B cell (primary cell): Measurements from ENCODE around the gene RABAC1. TPM values are rescaled to one million over a fixed set of nuclear protein-coding genes. Genes with fewer than 3 reads are reported as not detected.

Experiments
- ATAC-seq: fragments of 200-7000 bp; cut with Tn5 transposase; one replicate; pipeline ENCODE4 v1.10.0; 2021; ENCODE audit warnings: low read depth, mild to moderate bottlenecking, moderate number of reproducible peaks, moderate library complexity
- CTCF ChIA-PET: fragments of 350-600 bp; sonication (Branson Sonifier 250); formaldehyde crosslinking; loops from one replicate; lab custom pipeline; 2021; ENCODE audit warnings: antibody characterized with exemption, inconsistent platforms; lab: Charles Lee
- POLR2A ChIA-PET: fragments of 350-600 bp; sonication (Branson Sonifier 250); formaldehyde crosslinking; loops from one replicate; lab custom pipeline; 2021; ENCODE audit warnings: antibody characterized with exemption; lab: Charles Lee
- DNase-seq: peaks from one replicate; pipeline ENCODE4 v3.0.0; 2013
- H2AFZ ChIP-seq: 2 replicates; pipeline ENCODE4 v1.6.1; 2012; ENCODE audit warnings: mild to moderate bottlenecking, low read depth, low read length; ENCODE audit not compliant: insufficient read depth, poor library complexity, severe bottlenecking
- H3K27ac ChIP-seq, 2 donors: 1 replicate in 1 of 2; 2 replicates in 1 of 2; pipeline ENCODE4 v1.5.1; 2012 to 2013; ENCODE audit warnings: low read length in 2 of 2, mild to moderate bottlenecking in 2 of 2, moderate library complexity in 1 of 2
- H3K27me3 ChIP-seq, 4 experiments: fragments of 200-600 bp in 1 of 4; sonication (generic) in 1 of 4; replicated peaks in 1 of 4; 1 replicate in 2 of 4; 2 replicates in 2 of 4; pipeline versions ENCODE4 v1.6.1 to v1.7.0; 2013 to 2016; ENCODE audit warnings: low read length in 3 of 4, mild to moderate bottlenecking in 2 of 4, mixed read lengths in 1 of 4, moderate library complexity in 1 of 4; ENCODE audit not compliant: insufficient read depth in 4 of 4, control insufficient read depth in 3 of 4; ENCODE audit errors: control extremely low read depth in 1 of 4
- H3K36me3 ChIP-seq, 2 experiments: replicated peaks in 1 of 2; 1 replicate in 1 of 2; 2 replicates in 1 of 2; pipeline versions ENCODE4 v1.6.1 to v1.7.1; 2013; ENCODE audit warnings: low read length in 1 of 2; ENCODE audit not compliant: insufficient read depth in 2 of 2, control insufficient read depth in 1 of 2; ENCODE audit errors: control extremely low read depth in 1 of 2, extremely low read depth in 1 of 2
- H3K4me1 ChIP-seq, 2 donors: fragments of 200-600 bp in 1 of 2; sonication (generic) in 1 of 2; 1 replicate in 1 of 2; 2 replicates in 1 of 2; pipeline versions ENCODE4 v1.5.1 to v1.6.1; 2013 to 2017; ENCODE audit warnings: low read length in 2 of 2; ENCODE audit not compliant: control insufficient read depth in 2 of 2, insufficient read depth in 2 of 2
- H3K4me2 ChIP-seq: replicated peaks from 2 replicates; pipeline ENCODE3; 2012; ENCODE audit warnings: mild to moderate bottlenecking, low read depth, low read length; ENCODE audit not compliant: poor library complexity, severe bottlenecking
- H3K4me3 ChIP-seq, 5 experiments: fragments of 200-600 bp in 1 of 5; sonication (generic) in 1 of 5; 1 replicate in 3 of 5; 2 replicates in 2 of 5; pipeline versions ENCODE4 v1.5.1 to v1.7.0; 2011 to 2016; ENCODE audit warnings: low read length in 4 of 5, mild to moderate bottlenecking in 4 of 5, low read depth in 2 of 5, control low read depth in 1 of 5, moderate library complexity in 1 of 5; ENCODE audit not compliant: insufficient read depth in 1 of 5; ENCODE audit errors: control extremely low read depth in 1 of 5, extremely low read depth in 1 of 5
- H3K79me2 ChIP-seq: fragments of 200-600 bp; sonication (generic); one replicate; pipeline ENCODE4 v1.6.0; 2016; ENCODE audit warnings: low read length; ENCODE audit not compliant: control insufficient read depth, insufficient read depth
- H3K9ac ChIP-seq: fragments of 200-600 bp; sonication (generic); 2 replicates; pipeline ENCODE4 v1.6.1; 2017; ENCODE audit warnings: mild to moderate bottlenecking, low read length, moderate library complexity
- H3K9me3 ChIP-seq, 3 donors: one replicate each; pipeline versions ENCODE4 v1.6.1 to v1.7.1; 2013; ENCODE audit warnings: low read length in 2 of 3; ENCODE audit not compliant: control insufficient read depth in 2 of 3, insufficient read depth in 1 of 3; ENCODE audit errors: control extremely low read depth in 1 of 3
- H4K20me1 ChIP-seq: 2 replicates; pipeline ENCODE4 v1.6.0; 2012; ENCODE audit warnings: mild to moderate bottlenecking, low read length; ENCODE audit not compliant: insufficient read depth, control insufficient read depth, poor library complexity, severe bottlenecking
- H3K27ac Mint-ChIP-seq: one replicate; pipeline ENCODE4 v1.8.0; 2021; ENCODE audit warnings: mixed read lengths
- H3K27me3 Mint-ChIP-seq: one replicate; pipeline ENCODE4 v1.8.0; 2021; ENCODE audit warnings: mixed read lengths
- H3K4me1 Mint-ChIP-seq: one replicate; pipeline ENCODE4 v1.8.0; 2021; ENCODE audit warnings: mixed read lengths
- H3K4me3 Mint-ChIP-seq: one replicate; pipeline ENCODE4 v1.8.0; 2021; ENCODE audit warnings: mixed read lengths
- H3K9me3 Mint-ChIP-seq: one replicate; pipeline ENCODE4 v1.8.0; 2022; ENCODE audit warnings: mixed read lengths; ENCODE audit not compliant: insufficient read depth
- CTCF ChIP-seq: fragments of 200-600 bp; IDR thresholded peaks from one replicate; pipeline ENCODE4 v1.8.0; 2022; ENCODE audit warnings: antibody characterized with exemption, mild to moderate bottlenecking
- EZH2 ChIP-seq: IDR thresholded peaks from 2 replicates; pipeline ENCODE4 v1.6.1; 2012; ENCODE audit warnings: borderline replicate concordance, low read depth, mild to moderate bottlenecking, moderate library complexity, low read length; ENCODE audit not compliant: insufficient read depth, poor library complexity, severe bottlenecking
- WGBS: methylation state at CpG from one replicate; pipeline ENCODE4 v1.1.5; 2013; ENCODE audit warnings: missing lambda C conversion rate; ENCODE audit not compliant: insufficient coverage; 5-methylcytosine and 5-hydroxymethylcytosine counted together
- intact Hi-C: fragments of 100-400 bp; cut with micrococcal nuclease; formaldehyde crosslinking; loops from one replicate; pipeline ENCODE4 v1.10.0; 2022
- polyA plus RNA-seq: library from polyadenylated mRNA; depleted of rRNA; stranded (reverse); fragments of >200 nt; gene quantifications from 2 replicates; pipeline ENCODE4 v1.2.3, GENCODE V29; 2012
- total RNA-seq, 2 donors: library from RNA; stranded (reverse); fragments of 120-200 nt in 1 of 2; gene quantifications; 1 replicate in 1 of 2; 2 replicates in 1 of 2; pipeline versions ENCODE4 v1.2.3 to v1.2.4, GENCODE V29; 2013 to 2022

Gene RABAC1
- total and polyA plus RNA-seq, 2 donors (not counting 1 experiment from before 2014, with no cell fraction given): 146 to 190 TPM

- Mint-ChIP-seq H3K4me1 (no peaks in the 10 kb centered on the region), H3K27me3 (peaks cover 6% of the 10 kb centered on the region), H3K4me3 (no peak overlapping the region), H3K27ac (no peak overlapping the region), H3K9me3 (no peaks in the 10 kb centered on the region)
- Histone ChIP-seq H3K36me3 (no peaks in the 10 kb centered on the region), H3K27me3 (no peaks in the 10 kb centered on the region), H3K79me2 (no peaks in the 10 kb centered on the region), H3K9ac (no peak overlapping the region), H3K4me3 (no peak overlapping the region), H2AFZ (no peak overlapping the region), H4K20me1 (no peaks in the 10 kb centered on the region), H3K4me2 (no peak overlapping the region), H3K27ac (no peak overlapping the region), H3K9me3 (no peaks in the 10 kb centered on the region), H3K4me1 (no peaks in the 10 kb centered on the region)
- ChIA-PET POLR2A (no interaction called here), CTCF (interaction anchor here (0.6 kb wide), 1 partner anchor 62 kb away, joined by 3 read pairs; no protein-coding TSS in a partner anchor)
- TF ChIP-seq CTCF: no peak
- no peak for DNase-seq
- no peak for ATAC-seq
- intact Hi-C loops: no loop called here
- WGBS: 91% methylated on average over 28 of the region's 28 CpGs
Measured at GRCh38 chr19:41968751-41969595, 9.9 kb upstream of the RABAC1 start.

- POLR2A ChIA-PET: no interaction called here
- ATAC-seq (no peak), DNase-seq (no peak)
- H3K27ac ChIP-seq: no peak overlapping the region
- no peaks in the 10 kb centered on the region for H4K20me1 ChIP-seq
- Mint-ChIP-seq H3K4me3 (no peak overlapping the region), H3K27ac (no peak overlapping the region), H3K9me3 (no peaks in the 10 kb centered on the region), H3K27me3 (peaks cover 6% of the 10 kb centered on the region), H3K4me1 (no peaks in the 10 kb centered on the region)
- no peaks in the 10 kb centered on the region for H3K4me1 ChIP-seq
- no peaks in the 10 kb centered on the region for H3K9me3 ChIP-seq
- H3K9ac ChIP-seq: no peak overlapping the region
- CTCF ChIA-PET: no interaction called here
- no peaks in the 10 kb centered on the region for H3K36me3 ChIP-seq
- whole genome bisulfite sequencing: 54% methylated on average over 25 of the region's 26 CpGs
- intact Hi-C loops: no loop called here
- H2AFZ ChIP-seq: no peak overlapping the region
- H3K4me3 ChIP-seq: no peak overlapping the region
- no peak overlapping the region for H3K4me2 ChIP-seq
- TF ChIP-seq EZH2: no peak
- no peak for TF ChIP-seq CTCF
- H3K79me2 ChIP-seq: no peaks in the 10 kb centered on the region
- H3K27me3 ChIP-seq: no peaks in the 10 kb centered on the region
Measured at GRCh38 chr19:41967054-41967783, 8.1 kb upstream of the RABAC1 start.
